K562 (cell line): Measurements from ENCODE around the gene FGF21. TPM values are rescaled to one million over a fixed set of nuclear protein-coding genes. Genes with fewer than 3 reads are reported as not detected.
A peak's percentile ranks its signal among the peaks of the same experiment; 100 is the strongest.

ENCODE experiments used
- CBFA2T2 ChIP-seq: fragments of 450-650 bp; conservative IDR thresholded peaks from 2 replicates; pipeline ENCODE4 v1.6.1; 2017; ENCODE audit warnings: mild to moderate bottlenecking
- CCNT2 ChIP-seq: IDR thresholded peaks from 2 replicates; pipeline ENCODE4 v1.6.1; 2011; ENCODE audit warnings: borderline replicate concordance, low read depth, mild to moderate bottlenecking, moderate library complexity, mixed read lengths, low read length; ENCODE audit not compliant: insufficient read length; ENCODE audit errors: extremely low read depth
- CHD2 ChIP-seq: IDR thresholded peaks from 2 replicates; pipeline ENCODE4 v1.6.1; 2011; ENCODE audit warnings: low read depth, low read length
- FOSL1 ChIP-seq: fragments of 200-800 bp; sonication (Bioruptor generic); conservative IDR thresholded peaks from 2 replicates; pipeline ENCODE4 v1.6.1; 2016; ENCODE audit warnings: missing genetic modification characterization, missing compliant biosample characterization
- HDAC3 ChIP-seq: fragments of 450-650 bp; IDR thresholded peaks from 2 replicates; pipeline ENCODE4 v1.6.1; 2018; ENCODE audit warnings: borderline replicate concordance, mild to moderate bottlenecking, moderate library complexity; ENCODE audit not compliant: partially characterized antibody
- HNRNPUL1 ChIP-seq: fragments of 200-400 bp; formaldehyde crosslinking; IDR thresholded peaks from 2 replicates; pipeline ENCODE4 v1.6.1; 2017; ENCODE audit warnings: low read length
- KDM2B ChIP-seq: fragments of 250-450 bp; sonication (Bioruptor Pico); IDR thresholded peaks from 2 replicates; pipeline ENCODE4 v1.8.0; 2021; ENCODE audit warnings: mild to moderate bottlenecking, moderate library complexity
- NEUROD1 ChIP-seq: fragments of 150-350 bp; IDR thresholded peaks from 2 replicates; pipeline ENCODE4 v1.6.1; 2014; ENCODE audit warnings: borderline replicate concordance, low read length, low read depth; ENCODE audit not compliant: partially characterized antibody
- NR4A1 ChIP-seq, 2 experiments: fragments of 250-450 bp in 1 of 2; fragments of 450-650 bp in 1 of 2; sonication (Bioruptor Pico) in 1 of 2; IDR thresholded peaks; 2 replicates each; pipeline versions ENCODE4 v1.4.0 to v1.6.1; 2016 to 2020; ENCODE audit warnings: mild to moderate bottlenecking in 2 of 2, missing compliant biosample characterization in 1 of 2, missing genetic modification characterization in 1 of 2, moderate library complexity in 1 of 2
- POLR3G ChIP-seq: IDR thresholded peaks from 2 replicates; pipeline ENCODE4 v1.6.1; 2011; ENCODE audit not compliant: insufficient read length, insufficient replicate concordance; ENCODE audit errors: extremely low read depth
- TAF7 ChIP-seq: fragments of 450-650 bp; IDR thresholded peaks from 2 replicates; pipeline ENCODE4 v1.6.1; 2016; ENCODE audit warnings: missing genetic modification characterization, missing compliant biosample characterization
- TBP ChIP-seq: optimal IDR thresholded peaks from 2 replicates; pipeline ENCODE3; 2011; ENCODE audit warnings: low read depth, low read length, improper control_type of control experiment
- U2AF2 ChIP-seq: fragments of 200-400 bp; formaldehyde crosslinking; optimal IDR thresholded peaks from 2 replicates; pipeline ENCODE3; 2017; ENCODE audit warnings: low read depth, mild to moderate bottlenecking, low read length
- ZBTB9 ChIP-seq: fragments of 450-650 bp; formaldehyde crosslinking; IDR thresholded peaks from 2 replicates; pipeline ENCODE4 v1.4.0; 2020; ENCODE audit warnings: mild to moderate bottlenecking, moderate library complexity
- ZNF143 ChIP-seq: sonication (generic); formaldehyde crosslinking; IDR thresholded peaks from 2 replicates; pipeline ENCODE4 v1.9.0; 2022; ENCODE audit warnings: mild to moderate bottlenecking, missing genetic modification reagents
- ZNF24 ChIP-seq: fragments of 450-650 bp; IDR thresholded peaks from 2 replicates; pipeline ENCODE4 v1.6.1; 2016
- polyA plus RNA-seq, 8 experiments: library from polyadenylated mRNA; depleted of rRNA in 4 of 8; stranded (reverse) in 5 of 8; unstranded in 3 of 8; fragments of >200 nt; fragmentation: Nextera tagmentation in 2 of 8; fragmentation: Illumina TruSeq in 1 of 8; extraction: Ambion mirVana in 2 of 8; extraction: Trizol in 1 of 8; gene quantifications; 2 replicates each; pipeline versions ENCODE4 v1.2.1 to v1.2.3, GENCODE V29; 2011 to 2014; ENCODE audit warnings: inconsistent platforms in 1 of 8, missing spikeins in 1 of 8
- total RNA-seq, 7 experiments: library from RNA; depleted of rRNA in 6 of 7; stranded (reverse); fragments of >200 nt in 6 of 7; fragmentation: Illumina TruSeq in 2 of 7; extraction: Trizol in 2 of 7; gene quantifications; 2 replicates each; pipeline versions ENCODE4 v1.2.1 to v1.2.3, GENCODE V29; 2011 to 2021; ENCODE audit warnings: low replicate concordance in 1 of 7
- TF ChIP-seq, protein P1 (sequence below): sonication (generic); formaldehyde crosslinking; IDR thresholded peaks from 2 replicates; pipeline ENCODE4 v1.8.0; 2022; ENCODE audit warnings: mild to moderate bottlenecking, low read depth, missing genetic modification reagents
- TF ChIP-seq, protein P2 (sequence below), 2 experiments: fragments of 150-350 bp in 1 of 2; IDR thresholded peaks; 2 replicates each; pipeline ENCODE4 v1.6.1; 2012 to 2016; ENCODE audit warnings: low read depth in 2 of 2, low read length in 2 of 2, mild to moderate bottlenecking in 1 of 2, moderate library complexity in 1 of 2
- TF ChIP-seq, protein P3 (sequence below): fragments of 450-650 bp; formaldehyde crosslinking; IDR thresholded peaks from 2 replicates; pipeline ENCODE4 v1.4.0; 2022; ENCODE audit warnings: mild to moderate bottlenecking, moderate library complexity

The FGF21 gene
- total and polyA plus RNA-seq, 9 of the 15 experiments (the other 6 are each of a cell fraction or from before 2014, with no cell fraction given), result 0.04 to 0.77 (median 0.09) TPM; not detected in 6

GRCh38 chr19:48795055-48795684, 39.8 kb downstream of the FGF21 start (continued):
- TF ChIP-seq, protein P1, sequence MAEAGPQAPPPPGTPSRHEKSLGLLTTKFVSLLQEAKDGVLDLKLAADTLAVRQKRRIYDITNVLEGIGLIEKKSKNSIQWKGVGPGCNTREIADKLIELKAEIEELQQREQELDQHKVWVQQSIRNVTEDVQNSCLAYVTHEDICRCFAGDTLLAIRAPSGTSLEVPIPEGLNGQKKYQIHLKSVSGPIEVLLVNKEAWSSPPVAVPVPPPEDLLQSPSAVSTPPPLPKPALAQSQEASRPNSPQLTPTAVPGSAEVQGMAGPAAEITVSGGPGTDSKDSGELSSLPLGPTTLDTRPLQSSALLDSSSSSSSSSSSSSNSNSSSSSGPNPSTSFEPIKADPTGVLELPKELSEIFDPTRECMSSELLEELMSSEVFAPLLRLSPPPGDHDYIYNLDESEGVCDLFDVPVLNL (CRISPR knock-in tag), result no peak
- no peak for TF ChIP-seq CCNT2
- no peak for TF ChIP-seq TAF7
- peak; percentile 28; the same call in 1 of the 2 replicates for TF ChIP-seq ZNF24
- peak; percentile 4 for TF ChIP-seq TBP
- TF ChIP-seq CHD2, result peak; percentile 61
- TF ChIP-seq HNRNPUL1, result no peak
- no peak for TF ChIP-seq NR4A1 (CRISPR knock-in tag; IDR thresholded peaks at IDR 0.05)
- TF ChIP-seq NR4A1 (tag; IDR thresholded peaks at IDR 0.05), result peak; percentile 85
- peak; percentile 91 for TF ChIP-seq FOSL1 (tag)
- no peak for TF ChIP-seq U2AF2
- no peak for TF ChIP-seq KDM2B
- no peak for TF ChIP-seq POLR3G
- no peak for TF ChIP-seq CBFA2T2
- peak; percentile 92; the same call in 1 of the 2 replicates for TF ChIP-seq ZBTB9 (CRISPR knock-in tag)
- no peak for TF ChIP-seq NEUROD1
- TF ChIP-seq, protein P2, sequence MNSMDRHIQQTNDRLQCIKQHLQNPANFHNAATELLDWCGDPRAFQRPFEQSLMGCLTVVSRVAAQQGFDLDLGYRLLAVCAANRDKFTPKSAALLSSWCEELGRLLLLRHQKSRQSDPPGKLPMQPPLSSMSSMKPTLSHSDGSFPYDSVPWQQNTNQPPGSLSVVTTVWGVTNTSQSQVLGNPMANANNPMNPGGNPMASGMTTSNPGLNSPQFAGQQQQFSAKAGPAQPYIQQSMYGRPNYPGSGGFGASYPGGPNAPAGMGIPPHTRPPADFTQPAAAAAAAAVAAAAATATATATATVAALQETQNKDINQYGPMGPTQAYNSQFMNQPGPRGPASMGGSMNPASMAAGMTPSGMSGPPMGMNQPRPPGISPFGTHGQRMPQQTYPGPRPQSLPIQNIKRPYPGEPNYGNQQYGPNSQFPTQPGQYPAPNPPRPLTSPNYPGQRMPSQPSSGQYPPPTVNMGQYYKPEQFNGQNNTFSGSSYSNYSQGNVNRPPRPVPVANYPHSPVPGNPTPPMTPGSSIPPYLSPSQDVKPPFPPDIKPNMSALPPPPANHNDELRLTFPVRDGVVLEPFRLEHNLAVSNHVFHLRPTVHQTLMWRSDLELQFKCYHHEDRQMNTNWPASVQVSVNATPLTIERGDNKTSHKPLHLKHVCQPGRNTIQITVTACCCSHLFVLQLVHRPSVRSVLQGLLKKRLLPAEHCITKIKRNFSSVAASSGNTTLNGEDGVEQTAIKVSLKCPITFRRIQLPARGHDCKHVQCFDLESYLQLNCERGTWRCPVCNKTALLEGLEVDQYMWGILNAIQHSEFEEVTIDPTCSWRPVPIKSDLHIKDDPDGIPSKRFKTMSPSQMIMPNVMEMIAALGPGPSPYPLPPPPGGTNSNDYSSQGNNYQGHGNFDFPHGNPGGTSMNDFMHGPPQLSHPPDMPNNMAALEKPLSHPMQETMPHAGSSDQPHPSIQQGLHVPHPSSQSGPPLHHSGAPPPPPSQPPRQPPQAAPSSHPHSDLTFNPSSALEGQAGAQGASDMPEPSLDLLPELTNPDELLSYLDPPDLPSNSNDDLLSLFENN (IDR thresholded peaks at IDR 0.05; ENCODE audit: low read depth in 2 of 2, low read length in 2 of 2), result 0 out of 4 replicates have a peak, but pooled peaks of 1 of the 2 experiments have one; percentile 39
- peak; percentile 100 for TF ChIP-seq ZNF143 (CRISPR knock-in tag)
- TF ChIP-seq HDAC3, result no peak
- TF ChIP-seq, protein P3, sequence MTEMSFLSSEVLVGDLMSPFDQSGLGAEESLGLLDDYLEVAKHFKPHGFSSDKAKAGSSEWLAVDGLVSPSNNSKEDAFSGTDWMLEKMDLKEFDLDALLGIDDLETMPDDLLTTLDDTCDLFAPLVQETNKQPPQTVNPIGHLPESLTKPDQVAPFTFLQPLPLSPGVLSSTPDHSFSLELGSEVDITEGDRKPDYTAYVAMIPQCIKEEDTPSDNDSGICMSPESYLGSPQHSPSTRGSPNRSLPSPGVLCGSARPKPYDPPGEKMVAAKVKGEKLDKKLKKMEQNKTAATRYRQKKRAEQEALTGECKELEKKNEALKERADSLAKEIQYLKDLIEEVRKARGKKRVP (CRISPR knock-in tag), result peak; percentile 66
